Measurements from ENCODE around the gene TMEM176B. TPM values are rescaled to one million over a fixed set of nuclear protein-coding genes. Genes with fewer than 3 reads are reported as not detected.
A peak's percentile ranks its signal among the peaks of the same experiment; 100 is the strongest.

TMEM176B gene
- total RNA-seq, 6 experiments from 2014 or later = 711 to 1,315 (median 795) TPM

DNA sequence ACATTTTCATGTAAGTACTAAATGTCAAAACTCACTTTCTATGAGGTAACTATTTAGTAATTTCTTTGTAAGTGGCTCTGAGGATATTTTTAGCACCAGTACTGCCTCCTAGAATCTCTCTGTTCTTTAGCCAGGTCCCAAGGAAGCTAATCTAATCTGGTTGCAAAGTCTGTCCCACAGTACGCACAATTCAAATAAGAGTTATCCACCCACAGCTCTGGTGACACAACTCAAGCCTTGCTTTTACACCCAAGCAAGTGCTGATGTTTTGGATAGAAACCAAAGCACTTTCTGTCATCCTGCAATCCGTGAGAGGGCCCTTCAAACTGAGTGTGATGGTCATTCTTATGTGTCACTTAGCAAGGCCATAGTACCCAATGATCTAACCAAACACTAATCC is 48.5 kb downstream of the TMEM176B start:
- Histone ChIP-seq H3K4me3 (no peak overlapping the region), H3K27me3 (no peaks in the 10 kb centered on the region), H3K36me3 (no peaks in the 10 kb centered on the region), H3K4me1 (peaks cover 0 to 16% (median 5%) of the 10 kb centered on the region in 4 donors), H3K27ac (no peak overlapping the region), H3K9me3 (no peaks in the 10 kb centered on the region)
- no peak for DNase-seq
- intact Hi-C loops (cut with DNase I) = no loop called here
- WGBS (ENCODE audit: insufficient coverage, low coverage, low lambda C conversion rate, missing lambda C conversion rate) = 0% methylated on average over 2 of the region's 2 CpGs
- TF ChIP-seq POLR2A (IDR thresholded peaks at IDR 0.05) = no peak
- TF ChIP-seq, protein P1, sequence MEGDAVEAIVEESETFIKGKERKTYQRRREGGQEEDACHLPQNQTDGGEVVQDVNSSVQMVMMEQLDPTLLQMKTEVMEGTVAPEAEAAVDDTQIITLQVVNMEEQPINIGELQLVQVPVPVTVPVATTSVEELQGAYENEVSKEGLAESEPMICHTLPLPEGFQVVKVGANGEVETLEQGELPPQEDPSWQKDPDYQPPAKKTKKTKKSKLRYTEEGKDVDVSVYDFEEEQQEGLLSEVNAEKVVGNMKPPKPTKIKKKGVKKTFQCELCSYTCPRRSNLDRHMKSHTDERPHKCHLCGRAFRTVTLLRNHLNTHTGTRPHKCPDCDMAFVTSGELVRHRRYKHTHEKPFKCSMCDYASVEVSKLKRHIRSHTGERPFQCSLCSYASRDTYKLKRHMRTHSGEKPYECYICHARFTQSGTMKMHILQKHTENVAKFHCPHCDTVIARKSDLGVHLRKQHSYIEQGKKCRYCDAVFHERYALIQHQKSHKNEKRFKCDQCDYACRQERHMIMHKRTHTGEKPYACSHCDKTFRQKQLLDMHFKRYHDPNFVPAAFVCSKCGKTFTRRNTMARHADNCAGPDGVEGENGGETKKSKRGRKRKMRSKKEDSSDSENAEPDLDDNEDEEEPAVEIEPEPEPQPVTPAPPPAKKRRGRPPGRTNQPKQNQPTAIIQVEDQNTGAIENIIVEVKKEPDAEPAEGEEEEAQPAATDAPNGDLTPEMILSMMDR (IDR thresholded peaks at IDR 0.05) = no peak
- ATAC-seq = peak; percentile 25 to 48 (median 40)

DNA sequence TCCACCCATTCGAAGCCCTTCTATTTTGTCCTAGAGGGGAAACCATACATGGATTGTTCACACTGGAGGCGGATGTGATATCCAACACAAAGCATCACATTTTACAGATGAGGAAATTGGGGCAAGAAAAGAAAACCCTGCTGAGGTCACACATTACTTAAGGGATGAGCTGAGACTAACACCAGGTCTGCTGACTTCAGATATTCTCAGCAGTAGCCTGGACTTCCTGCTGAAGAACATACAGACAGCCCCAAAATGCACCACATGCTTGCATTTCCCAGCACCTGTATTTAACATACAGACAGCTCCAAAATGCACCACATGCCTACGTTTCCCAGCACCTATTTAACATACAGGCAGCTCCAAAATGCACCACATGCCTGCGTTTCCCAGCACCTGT is 51.8 kb downstream of the TMEM176B start:
- H3K4me3 ChIP-seq = no peak overlapping the region
- peaks cover 0 to 16% (median 5%) of the 10 kb centered on the region in 4 donors for H3K4me1 ChIP-seq
- 72% methylated on average over 4 of the region's 4 CpGs for WGBS (ENCODE audit: insufficient coverage, low coverage, low lambda C conversion rate, missing lambda C conversion rate)
- peak in 1 of 4 donors; percentile 12 for ATAC-seq
- intact Hi-C loops (cut with DNase I) = loop anchor here in 1 of 2 donors (10.0 kb wide), 1 partner anchor 304 kb away; no protein-coding TSS in a partner anchor
- no peak overlapping the region for H3K27ac ChIP-seq
- no peaks in the 10 kb centered on the region for H3K27me3 ChIP-seq
- no peaks in the 10 kb centered on the region for H3K9me3 ChIP-seq
- DNase-seq = no peak
- H3K36me3 ChIP-seq = no peaks in the 10 kb centered on the region
- TF ChIP-seq, protein P1 (IDR thresholded peaks at IDR 0.05) = no peak

DNA sequence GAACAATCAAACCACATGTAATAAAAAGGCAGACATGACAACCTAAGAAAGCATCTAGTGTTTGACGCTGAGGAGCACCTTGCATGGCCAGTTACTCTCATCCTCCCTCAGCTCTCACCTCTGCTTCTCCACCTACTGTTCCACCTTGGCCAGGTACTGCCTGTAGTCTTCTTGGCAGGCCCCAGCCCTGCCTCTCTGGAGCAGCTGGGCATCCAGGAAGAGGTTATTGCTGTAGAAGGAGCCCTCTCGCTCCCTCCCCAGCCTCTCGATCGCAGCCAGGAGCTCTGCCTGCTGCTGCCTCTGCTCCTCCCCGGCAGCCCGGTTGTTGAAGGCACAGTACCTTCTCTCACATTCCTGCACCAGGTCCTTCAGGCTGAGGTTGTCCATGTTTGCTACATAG is 53.2 kb downstream of the TMEM176B start:
- 86% methylated on average over 1 of the region's 6 CpGs for WGBS (ENCODE audit: insufficient coverage, low coverage, low lambda C conversion rate, missing lambda C conversion rate)
- Histone ChIP-seq H3K27ac (no peak overlapping the region), H3K4me3 (no peak overlapping the region), H3K9me3 (no peaks in the 10 kb centered on the region), H3K4me1 (peaks cover 0 to 13% (median 5%) of the 10 kb centered on the region in 4 donors), H3K27me3 (no peaks in the 10 kb centered on the region), H3K36me3 (no peaks in the 10 kb centered on the region)
- no peak for DNase-seq
- intact Hi-C loops (cut with DNase I) = loop anchor here in 1 of 2 donors (10.0 kb wide), 1 partner anchor 302 kb away; no protein-coding TSS in a partner anchor
- TF ChIP-seq, protein P1 (IDR thresholded peaks at IDR 0.05) = no peak
- no peak for TF ChIP-seq POLR2A (IDR thresholded peaks at IDR 0.05)
- ATAC-seq = no peak

DNA sequence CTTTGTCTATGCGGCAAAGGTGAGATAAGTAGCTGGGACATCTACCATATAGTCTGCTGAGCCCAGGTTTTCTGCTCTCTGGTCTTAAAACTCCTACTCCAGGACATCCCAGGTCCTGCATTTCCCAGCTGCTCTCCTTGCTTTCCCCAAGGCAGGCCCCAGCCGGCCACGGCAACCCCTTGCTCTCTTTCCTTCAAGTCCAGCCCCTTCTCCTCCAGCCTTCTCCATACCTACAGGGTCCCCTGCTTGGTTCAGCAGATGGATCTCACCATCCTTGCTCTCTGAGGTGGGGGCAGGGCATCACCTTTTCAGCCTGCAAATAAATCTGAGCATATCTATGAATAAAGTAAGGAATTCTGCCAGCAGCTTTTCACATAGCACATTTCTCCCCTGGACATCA is 54.3 kb downstream of the TMEM176B start:
- Histone ChIP-seq H3K27ac (no peak overlapping the region), H3K4me3 (no peak overlapping the region), H3K36me3 (no peaks in the 10 kb centered on the region), H3K9me3 (no peaks in the 10 kb centered on the region), H3K27me3 (no peaks in the 10 kb centered on the region), H3K4me1 (peaks cover 0 to 10% (median 3%) of the 10 kb centered on the region in 4 donors)
- ATAC-seq = no peak
- DNase-seq = no peak
- 83% methylated on average over 3 of the region's 3 CpGs for WGBS (ENCODE audit: insufficient coverage, low coverage, low lambda C conversion rate, missing lambda C conversion rate)
- intact Hi-C loops (cut with DNase I) = loop anchor here in 1 of 2 donors (10.0 kb wide), 1 partner anchor 301 kb away; no protein-coding TSS in a partner anchor
- no peak for TF ChIP-seq POLR2A (IDR thresholded peaks at IDR 0.05)
- TF ChIP-seq, protein P1 (IDR thresholded peaks at IDR 0.05) = no peak
